HG02981 (cell line): ENCODE results near the gene SYTL3.

Experiments used
- ATAC-seq: cut with Tn5 transposase; IDR thresholded peaks from one replicate; pipeline ENCODE4 v1.9.1; 2021; ENCODE audit warnings: mild to moderate bottlenecking, moderate library complexity; ENCODE audit not compliant: unreplicated experiment

SYTL3 gene

GRCh38 chr6:158770533-158771330, 120.9 kb downstream of the SYTL3 start:
- no peak for ATAC-seq

DNA sequence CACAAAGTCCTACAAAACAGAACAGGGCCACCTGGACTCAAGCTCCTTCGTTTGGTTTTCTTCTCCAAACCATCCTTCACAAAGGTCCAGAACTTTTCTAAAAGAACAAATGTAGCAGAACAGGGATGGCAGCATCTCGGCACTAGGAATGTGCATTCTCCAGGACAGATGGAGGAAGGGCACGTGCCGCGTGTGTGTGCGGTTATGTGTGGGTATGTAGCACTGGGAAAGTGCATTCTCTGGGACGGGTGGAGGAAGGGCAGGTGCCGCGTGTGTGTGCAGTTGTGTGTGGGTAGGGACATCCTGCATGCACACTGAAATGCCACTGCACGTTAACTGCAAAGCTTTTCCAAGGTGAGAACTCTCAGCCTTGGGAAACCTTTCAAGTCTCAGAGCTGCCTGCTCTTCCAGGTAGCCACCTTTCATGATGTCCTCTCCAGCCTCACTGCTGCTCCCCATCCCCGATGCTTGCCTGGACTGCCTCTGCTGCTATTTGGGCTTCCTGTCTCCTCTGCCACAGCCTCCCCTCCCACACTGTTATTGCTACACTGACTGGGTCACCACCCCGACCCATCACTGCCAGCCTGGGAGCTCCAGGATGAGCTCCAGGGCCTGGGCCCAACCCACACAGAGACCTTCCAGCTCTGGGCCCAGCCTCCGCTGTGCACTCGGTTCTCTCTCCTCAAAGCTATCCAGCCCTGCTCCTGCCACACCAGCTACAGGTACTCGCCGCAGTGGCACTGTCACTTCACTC, 121.7 kb downstream of the SYTL3 start:
- ATAC-seq: no peak

DNA sequence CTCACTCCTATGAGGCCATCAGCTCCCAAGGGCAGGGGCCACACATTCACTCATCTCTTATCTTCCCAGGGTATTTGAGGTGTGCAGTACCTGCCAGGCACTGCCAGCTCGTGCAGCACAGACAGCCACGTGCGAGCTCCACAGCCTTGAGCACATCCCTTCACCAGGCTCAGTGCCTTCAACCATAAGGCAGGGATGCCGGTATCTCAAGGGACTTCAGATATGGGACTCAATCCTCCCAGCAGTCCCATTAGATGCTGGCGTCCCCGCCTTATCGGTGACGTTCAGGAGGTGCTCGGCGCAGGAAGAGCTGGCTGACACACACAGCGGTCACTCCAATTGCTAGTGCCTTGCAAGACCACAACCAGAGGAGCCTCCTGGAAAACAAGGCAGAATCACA, 122.3 kb downstream of the SYTL3 start:
- no peak for ATAC-seq

DNA sequence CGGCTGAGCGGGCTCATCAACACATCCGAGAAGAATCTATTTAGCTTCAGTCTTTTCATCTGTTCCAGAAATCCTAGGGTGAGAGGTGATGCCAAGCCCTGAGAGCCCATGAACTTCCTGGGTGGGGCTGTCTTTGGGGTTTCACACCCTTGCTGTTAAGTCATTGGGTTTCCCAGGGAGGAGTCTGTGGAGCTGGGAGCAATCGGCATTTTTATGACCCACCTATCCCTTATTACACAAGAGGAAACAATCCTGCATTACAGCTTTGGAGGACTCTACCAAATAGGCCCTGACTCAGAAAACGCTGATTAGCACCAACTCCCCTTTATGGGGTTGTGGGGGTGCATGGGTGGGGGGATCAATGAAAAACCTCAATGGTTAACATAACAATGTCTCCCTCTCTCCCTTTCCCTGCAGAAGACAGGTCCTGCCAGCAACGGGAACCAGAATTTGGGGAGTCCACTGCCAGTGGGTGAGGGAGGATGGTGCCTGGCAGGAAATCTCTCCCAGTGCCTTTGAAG, 123.1 kb downstream of the SYTL3 start:
- no peak for ATAC-seq

GRCh38 chr6:158773581-158774449, 124.0 kb downstream of the SYTL3 start:
- ATAC-seq: no peak

DNA sequence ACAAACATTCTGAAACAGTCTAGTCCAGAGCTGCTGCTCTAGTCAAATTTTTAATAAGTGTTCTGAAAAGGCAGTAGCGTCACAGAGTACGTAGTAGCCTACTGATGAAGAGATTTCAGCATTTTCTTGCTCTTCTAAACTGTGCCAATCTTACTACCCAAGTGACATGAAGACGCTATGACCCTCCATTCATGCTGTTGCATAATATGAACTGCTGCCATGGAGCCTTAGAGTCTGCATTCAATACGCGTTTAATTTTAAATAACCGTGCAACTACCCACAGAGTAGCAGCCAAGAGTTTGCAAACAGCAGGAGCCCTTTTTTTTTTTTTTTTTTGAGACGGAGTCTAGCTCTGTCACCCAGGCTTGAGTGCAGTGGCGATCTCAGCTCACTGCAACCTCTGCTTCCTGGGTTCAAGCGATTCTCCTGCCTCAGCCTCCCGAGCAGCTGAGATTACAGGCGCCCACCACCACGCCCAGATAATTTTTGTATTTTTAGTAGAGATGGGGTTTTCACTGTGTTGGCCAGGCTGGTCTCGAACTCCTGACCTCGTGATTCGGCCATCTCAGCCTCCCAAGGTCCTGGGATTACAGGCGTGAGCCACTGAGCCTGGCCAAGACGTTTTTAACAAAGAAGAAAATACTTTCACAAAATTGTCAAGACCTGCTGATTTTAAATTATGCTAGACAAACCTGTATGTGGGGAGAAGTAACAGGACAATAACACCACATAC, 125.0 kb downstream of the SYTL3 start:
- no peak for ATAC-seq

DNA sequence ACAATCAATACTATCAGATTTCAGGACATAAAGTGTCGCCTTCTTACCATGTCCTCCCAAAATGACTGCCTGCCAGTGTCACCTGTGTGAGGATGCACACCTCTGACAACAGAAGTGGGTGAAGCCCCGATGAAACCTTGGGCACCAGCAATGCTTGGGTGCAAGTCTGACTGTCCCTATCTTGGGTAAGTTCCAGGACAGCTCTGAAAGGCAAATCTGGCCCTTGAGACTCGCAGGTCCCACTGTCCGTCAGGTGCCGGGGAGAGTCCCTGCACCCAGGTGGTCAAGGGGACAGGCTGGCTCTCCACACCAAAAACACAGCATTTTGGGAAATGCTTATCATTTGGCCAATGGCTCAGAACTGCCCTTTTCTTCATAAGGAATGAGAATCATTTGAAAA, 126.0 kb downstream of the SYTL3 start:
- no peak for ATAC-seq

- no peak for ATAC-seq
These were observed 126.9 kb downstream of the SYTL3 start for GRCh38 chr6:158776737-158777136.

DNA sequence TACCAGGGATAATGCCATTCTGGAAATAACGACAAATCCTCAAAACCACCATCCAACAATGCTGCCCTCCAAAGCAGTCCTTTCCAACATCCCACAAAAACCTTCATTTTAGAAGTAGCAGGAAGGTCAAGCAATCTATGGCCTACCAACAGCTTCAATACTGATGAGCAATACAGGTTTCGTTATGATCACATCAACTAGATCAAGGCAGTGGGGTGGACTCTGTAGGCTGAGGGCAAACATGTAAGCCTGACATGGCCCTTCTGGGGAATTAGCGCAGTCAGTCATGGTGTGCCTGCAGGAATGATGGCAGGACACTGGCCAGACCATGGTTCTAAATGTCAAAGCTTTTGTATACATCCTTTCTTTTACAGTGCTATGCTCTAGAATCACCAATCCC, 127.7 kb downstream of the SYTL3 start:
- ATAC-seq: no peak

DNA sequence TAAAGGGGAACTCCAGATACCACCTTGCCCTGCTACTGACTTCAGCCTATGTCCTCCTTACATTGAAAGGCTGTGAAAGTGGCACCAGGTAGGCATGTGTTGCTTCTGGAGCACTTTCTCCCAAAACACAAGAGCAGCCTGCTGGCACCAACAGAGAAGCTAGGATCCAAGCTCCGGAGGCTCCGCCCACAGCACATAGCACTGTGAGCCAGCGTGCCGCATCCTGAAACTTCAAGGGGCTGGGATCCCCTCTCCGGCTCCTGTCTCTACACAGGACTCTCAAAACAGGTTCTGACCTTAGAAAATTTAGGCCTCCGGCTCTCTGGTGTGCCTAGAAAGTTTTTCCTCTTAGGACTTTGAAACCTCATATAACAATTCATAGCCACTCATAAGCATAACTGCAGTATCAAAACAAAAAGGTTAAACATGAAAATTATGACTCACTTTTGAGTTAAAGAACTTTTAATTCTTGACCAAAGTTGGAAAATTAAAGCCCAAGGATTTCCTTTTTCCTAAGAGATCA, 128.2 kb downstream of the SYTL3 start:
- no peak for ATAC-seq

GRCh38 chr6:158780246-158780884, 130.5 kb downstream of the SYTL3 start:
- no peak for ATAC-seq

DNA sequence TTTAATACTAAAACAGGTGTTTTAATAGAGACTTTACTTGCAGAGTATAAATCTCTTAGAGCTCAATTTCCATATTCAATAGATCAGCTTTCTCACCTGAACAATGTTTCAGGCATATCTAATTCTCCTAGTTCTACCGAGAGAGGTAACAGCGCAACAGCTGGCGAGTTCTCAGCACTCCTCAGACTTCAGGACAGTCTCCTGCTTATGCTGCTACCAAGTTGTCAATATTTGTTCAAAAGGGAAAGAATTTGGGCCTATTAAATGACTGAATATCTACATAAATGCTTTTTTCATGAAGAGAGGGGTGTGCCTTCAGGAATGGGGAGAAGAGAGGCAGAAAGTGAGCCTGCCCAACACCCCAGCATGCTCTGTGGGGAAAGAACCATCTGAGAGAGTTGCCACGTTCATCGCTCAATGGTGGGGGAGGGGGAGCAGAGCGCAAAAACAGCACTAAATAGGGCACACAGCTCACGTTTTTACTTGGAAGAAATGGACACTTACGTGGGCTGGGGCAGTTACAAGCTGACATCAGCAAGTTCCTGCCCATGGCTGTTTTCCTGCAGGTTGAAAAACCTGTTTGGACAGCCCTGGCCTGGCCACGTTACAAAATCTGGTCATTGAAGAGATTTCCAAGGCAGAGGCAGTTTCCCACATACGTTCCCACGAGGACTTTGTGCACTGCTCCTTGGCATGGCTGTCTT, 131.3 kb downstream of the SYTL3 start:
- ATAC-seq: no peak

GRCh38 chr6:158781692-158782373, 132.0 kb downstream of the SYTL3 start:
- ATAC-seq: no peak

GRCh38 chr6:158782432-158783166, 132.7 kb downstream of the SYTL3 start:
- ATAC-seq: no peak

DNA sequence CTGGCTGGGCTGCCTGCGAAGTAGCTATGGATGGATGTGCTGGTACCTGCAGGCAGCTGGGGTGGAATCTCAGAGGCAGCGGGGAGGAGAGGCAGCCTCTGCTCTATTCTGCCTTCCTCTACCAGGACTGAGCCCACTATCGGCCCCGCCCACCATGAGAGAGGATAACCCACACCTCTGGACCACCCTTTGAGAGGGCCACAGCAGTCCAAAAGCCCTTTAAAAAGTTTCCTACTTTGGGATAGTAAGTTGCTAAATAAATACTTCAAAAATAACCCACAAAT, 133.3 kb downstream of the SYTL3 start:
- ATAC-seq: no peak

- ATAC-seq: no peak
These were observed 134.0 kb downstream of the SYTL3 start for GRCh38 chr6:158783851-158784250.

DNA sequence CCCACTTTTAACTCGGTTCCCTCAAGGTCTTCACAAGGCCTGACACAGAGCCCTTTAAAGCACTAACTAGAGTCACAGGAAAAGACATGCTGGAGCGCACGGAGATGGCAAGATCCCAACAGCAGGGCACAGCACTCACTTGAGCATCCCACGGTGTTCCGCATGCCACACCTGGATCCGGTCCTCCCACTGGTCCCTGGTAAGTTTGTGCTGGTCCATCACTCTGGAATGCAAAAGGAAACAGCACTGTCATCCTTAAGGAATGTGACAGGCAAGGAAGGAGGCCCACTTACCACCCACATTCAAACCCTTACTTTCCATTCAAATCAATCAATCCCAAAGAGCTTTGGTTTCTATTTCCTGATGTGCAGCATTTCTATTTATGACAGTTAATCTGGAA, 134.7 kb downstream of the SYTL3 start:
- ATAC-seq: no peak

- no peak for ATAC-seq
These were observed 135.2 kb downstream of the SYTL3 start for GRCh38 chr6:158785036-158785435.
